MM.1S (cell line): Measurements from ENCODE around the gene ACADL.

Experiments used
- CTCF ChIP-seq: fragments of 300-600 bp; sonication (generic); IDR thresholded peaks from 2 replicates; pipeline ENCODE4 v1.5.1; 2016; ENCODE audit warnings: antibody characterized with exemption, low read length, mixed read lengths
- EZH2phosphoT487 ChIP-seq: fragments of 300-600 bp; sonication (generic); IDR thresholded peaks from 2 replicates; pipeline ENCODE4 v1.6.1; 2018; ENCODE audit warnings: antibody characterized with exemption, low read length

DNA sequence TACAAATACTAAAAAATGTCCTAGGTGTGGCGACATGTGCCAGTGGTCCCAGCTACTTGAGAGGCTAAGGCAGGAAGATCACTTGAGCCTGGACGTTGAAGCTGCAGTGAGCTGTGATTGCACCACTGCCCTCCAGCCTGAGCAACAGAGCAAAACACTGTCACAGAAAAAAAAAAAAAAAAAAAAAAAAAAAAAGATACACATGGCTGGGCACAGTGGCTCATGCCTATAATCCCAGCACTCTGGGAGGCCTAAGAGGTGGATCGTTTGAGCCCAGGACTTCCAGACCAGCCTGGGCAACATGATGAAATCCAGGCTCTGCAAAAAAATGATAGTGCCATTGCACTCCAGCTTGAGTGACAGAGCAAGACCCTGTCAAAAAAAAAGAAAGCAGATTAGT, 67.7 kb downstream of the ACADL start:
- TF ChIP-seq CTCF (no peak), EZH2phosphoT487 (no peak)
